SK-N-SH treated with all-trans-retinoic acid at 6 μM for 48 hours (cell line): ENCODE data around the gene SH2D2A.

Experiments used
- ATAC-seq: fragments of 200-7000 bp; cut with Tn5 transposase; 3 replicates; pipeline ENCODE4 v1.9.1; 2020; ENCODE audit warnings: mild to moderate bottlenecking, moderate library complexity
- ARNTL ChIP-seq: fragments of 450-650 bp; formaldehyde crosslinking; IDR thresholded peaks from 2 replicates; pipeline ENCODE4 v1.5.0; 2020; ENCODE audit warnings: low read depth, mild to moderate bottlenecking, moderate library complexity, borderline replicate concordance
- BACH2 ChIP-seq: fragments of 250-450 bp; sonication (Bioruptor Pico); IDR thresholded peaks from 2 replicates; pipeline ENCODE4 v1.9.0; 2021; ENCODE audit warnings: mild to moderate bottlenecking, borderline replicate concordance
- CSDC2 ChIP-seq: fragments of 250-450 bp; sonication (Bioruptor Pico); IDR thresholded peaks from 2 replicates; pipeline ENCODE4 v1.5.0; 2020; ENCODE audit warnings: mild to moderate bottlenecking, moderate library complexity
- ESRRG ChIP-seq: fragments of 250-450 bp; sonication (Bioruptor Pico); IDR thresholded peaks from 2 replicates; pipeline ENCODE4 v1.6.1; 2021; ENCODE audit warnings: mild to moderate bottlenecking
- ISL1 ChIP-seq: fragments of 250-450 bp; sonication (Bioruptor Pico); IDR thresholded peaks from 2 replicates; pipeline ENCODE4 v2.1.2; 2022; ENCODE audit warnings: mild to moderate bottlenecking, moderate library complexity
- OSR1 ChIP-seq: fragments of 250-450 bp; sonication (Bioruptor Pico); IDR thresholded peaks from 2 replicates; pipeline ENCODE4 v1.8.0; 2022; ENCODE audit warnings: moderate library complexity, mild to moderate bottlenecking, inconsistent platforms
- PPARA ChIP-seq: fragments of 250-450 bp; sonication (Bioruptor Pico); IDR thresholded peaks from 2 replicates; pipeline ENCODE4 v1.5.0; 2020; ENCODE audit warnings: mild to moderate bottlenecking, borderline replicate concordance
- RARB ChIP-seq: fragments of 250-450 bp; sonication (Bioruptor Pico); IDR thresholded peaks from 2 replicates; pipeline ENCODE4 v1.8.0; 2021; ENCODE audit warnings: mild to moderate bottlenecking, moderate library complexity
- SNAI2 ChIP-seq: fragments of 250-450 bp; sonication (Bioruptor Pico); IDR thresholded peaks from 2 replicates; pipeline ENCODE4 v1.5.0; 2020; ENCODE audit warnings: mild to moderate bottlenecking, moderate library complexity
- TCF4 ChIP-seq: fragments of 250-450 bp; sonication (Bioruptor Pico); IDR thresholded peaks from 2 replicates; pipeline ENCODE4 v1.8.0; 2021; ENCODE audit warnings: mild to moderate bottlenecking, moderate library complexity, borderline replicate concordance
- ZC3H10 ChIP-seq: fragments of 250-450 bp; sonication (Bioruptor Pico); IDR thresholded peaks from 2 replicates; pipeline ENCODE4 v1.5.1; 2021; ENCODE audit warnings: mild to moderate bottlenecking, moderate library complexity
- ZFP3 ChIP-seq: fragments of 250-450 bp; sonication (Bioruptor Pico); IDR thresholded peaks from 2 replicates; pipeline ENCODE4 v1.5.0; 2020; ENCODE audit warnings: mild to moderate bottlenecking, moderate library complexity
- ZFP30 ChIP-seq: fragments of 450-650 bp; formaldehyde crosslinking; IDR thresholded peaks from 2 replicates; pipeline ENCODE4 v1.5.0; 2022; ENCODE audit warnings: mild to moderate bottlenecking, moderate library complexity
- ZNF565 ChIP-seq: fragments of 450-650 bp; formaldehyde crosslinking; conservative IDR thresholded peaks from 2 replicates; pipeline ENCODE4 v1.5.0; 2020; ENCODE audit warnings: low read depth, mild to moderate bottlenecking, moderate library complexity
- ZNF8 ChIP-seq: fragments of 450-650 bp; formaldehyde crosslinking; IDR thresholded peaks from 2 replicates; pipeline ENCODE4 v1.5.0; 2020; ENCODE audit warnings: mild to moderate bottlenecking, moderate library complexity
- TF ChIP-seq, protein P1 (sequence below): fragments of 250-450 bp; sonication (Bioruptor Pico); IDR thresholded peaks from 2 replicates; pipeline ENCODE4 v1.5.1; 2021; ENCODE audit warnings: mild to moderate bottlenecking, moderate library complexity
- TF ChIP-seq, protein P2 (sequence below): fragments of 250-450 bp; sonication (Bioruptor Pico); IDR thresholded peaks from 2 replicates; pipeline ENCODE4 v1.8.0; 2020; ENCODE audit warnings: mild to moderate bottlenecking, moderate library complexity, borderline replicate concordance
- TF ChIP-seq, protein P3 (sequence below): fragments of 250-450 bp; sonication (Bioruptor Pico); IDR thresholded peaks from 2 replicates; pipeline ENCODE4 v1.8.0; 2021; ENCODE audit warnings: low read depth, mild to moderate bottlenecking, moderate library complexity, borderline replicate concordance
- TF ChIP-seq, protein P4 (sequence below): fragments of 250-450 bp; sonication (Bioruptor Pico); IDR thresholded peaks from 2 replicates; pipeline ENCODE4 v1.5.0; 2020; ENCODE audit warnings: mild to moderate bottlenecking, moderate library complexity

Gene SH2D2A

DNA sequence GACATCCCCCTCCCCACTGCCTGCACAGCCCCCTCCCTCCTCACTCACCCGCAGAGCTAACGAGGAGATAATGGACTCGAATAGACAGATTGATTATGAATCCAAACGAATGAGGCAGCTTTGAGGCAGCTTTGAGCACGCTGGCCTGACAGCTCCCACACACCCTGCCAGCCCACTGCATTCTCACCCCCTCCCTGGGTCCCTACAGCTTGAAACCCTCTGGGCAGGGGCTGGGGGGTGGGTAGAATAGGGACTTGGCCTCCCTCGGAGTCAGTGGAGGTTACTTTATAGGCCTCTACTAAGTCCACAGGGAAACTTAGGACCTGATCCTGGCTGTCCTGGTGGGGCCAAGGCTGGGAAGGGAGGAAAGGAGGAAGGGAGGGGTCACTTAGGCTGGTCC is 45.9 kb upstream of the SH2D2A start:
- TF ChIP-seq CSDC2 (CRISPR knock-in tag) (no peak), BACH2 (no peak), SNAI2 (no peak), ZFP30 (CRISPR knock-in tag) (no peak), ESRRG (CRISPR knock-in tag) (no peak), ZC3H10 (CRISPR knock-in tag) (no peak), ZNF8 (CRISPR knock-in tag) (no peak), PPARA (CRISPR knock-in tag) (no peak), ZFP3 (CRISPR knock-in tag) (no peak), TCF4 (CRISPR knock-in tag) (no peak), ARNTL (no peak), ISL1 (CRISPR knock-in tag) (no peak), OSR1 (CRISPR knock-in tag) (no peak), ZNF565 (CRISPR knock-in tag) (no peak)
- TF ChIP-seq, protein P1, sequence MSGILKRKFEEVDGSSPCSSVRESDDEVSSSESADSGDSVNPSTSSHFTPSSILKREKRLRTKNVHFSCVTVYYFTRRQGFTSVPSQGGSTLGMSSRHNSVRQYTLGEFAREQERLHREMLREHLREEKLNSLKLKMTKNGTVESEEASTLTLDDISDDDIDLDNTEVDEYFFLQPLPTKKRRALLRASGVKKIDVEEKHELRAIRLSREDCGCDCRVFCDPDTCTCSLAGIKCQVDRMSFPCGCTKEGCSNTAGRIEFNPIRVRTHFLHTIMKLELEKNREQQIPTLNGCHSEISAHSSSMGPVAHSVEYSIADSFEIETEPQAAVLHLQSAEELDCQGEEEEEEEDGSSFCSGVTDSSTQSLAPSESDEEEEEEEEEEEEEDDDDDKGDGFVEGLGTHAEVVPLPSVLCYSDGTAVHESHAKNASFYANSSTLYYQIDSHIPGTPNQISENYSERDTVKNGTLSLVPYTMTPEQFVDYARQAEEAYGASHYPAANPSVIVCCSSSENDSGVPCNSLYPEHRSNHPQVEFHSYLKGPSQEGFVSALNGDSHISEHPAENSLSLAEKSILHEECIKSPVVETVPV (CRISPR knock-in tag) = no peak
- TF ChIP-seq, protein P2, sequence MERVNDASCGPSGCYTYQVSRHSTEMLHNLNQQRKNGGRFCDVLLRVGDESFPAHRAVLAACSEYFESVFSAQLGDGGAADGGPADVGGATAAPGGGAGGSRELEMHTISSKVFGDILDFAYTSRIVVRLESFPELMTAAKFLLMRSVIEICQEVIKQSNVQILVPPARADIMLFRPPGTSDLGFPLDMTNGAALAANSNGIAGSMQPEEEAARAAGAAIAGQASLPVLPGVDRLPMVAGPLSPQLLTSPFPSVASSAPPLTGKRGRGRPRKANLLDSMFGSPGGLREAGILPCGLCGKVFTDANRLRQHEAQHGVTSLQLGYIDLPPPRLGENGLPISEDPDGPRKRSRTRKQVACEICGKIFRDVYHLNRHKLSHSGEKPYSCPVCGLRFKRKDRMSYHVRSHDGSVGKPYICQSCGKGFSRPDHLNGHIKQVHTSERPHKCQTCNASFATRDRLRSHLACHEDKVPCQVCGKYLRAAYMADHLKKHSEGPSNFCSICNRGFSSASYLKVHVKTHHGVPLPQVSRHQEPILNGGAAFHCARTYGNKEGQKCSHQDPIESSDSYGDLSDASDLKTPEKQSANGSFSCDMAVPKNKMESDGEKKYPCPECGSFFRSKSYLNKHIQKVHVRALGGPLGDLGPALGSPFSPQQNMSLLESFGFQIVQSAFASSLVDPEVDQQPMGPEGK (CRISPR knock-in tag) = no peak
- TF ChIP-seq, protein P3, sequence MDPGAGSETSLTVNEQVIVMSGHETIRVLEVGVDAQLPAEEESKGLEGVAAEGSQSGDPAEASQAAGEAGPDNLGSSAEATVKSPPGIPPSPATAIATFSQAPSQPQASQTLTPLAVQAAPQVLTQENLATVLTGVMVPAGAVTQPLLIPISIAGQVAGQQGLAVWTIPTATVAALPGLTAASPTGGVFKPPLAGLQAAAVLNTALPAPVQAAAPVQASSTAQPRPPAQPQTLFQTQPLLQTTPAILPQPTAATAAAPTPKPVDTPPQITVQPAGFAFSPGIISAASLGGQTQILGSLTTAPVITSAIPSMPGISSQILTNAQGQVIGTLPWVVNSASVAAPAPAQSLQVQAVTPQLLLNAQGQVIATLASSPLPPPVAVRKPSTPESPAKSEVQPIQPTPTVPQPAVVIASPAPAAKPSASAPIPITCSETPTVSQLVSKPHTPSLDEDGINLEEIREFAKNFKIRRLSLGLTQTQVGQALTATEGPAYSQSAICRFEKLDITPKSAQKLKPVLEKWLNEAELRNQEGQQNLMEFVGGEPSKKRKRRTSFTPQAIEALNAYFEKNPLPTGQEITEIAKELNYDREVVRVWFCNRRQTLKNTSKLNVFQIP = no peak
- ATAC-seq = no peak

DNA sequence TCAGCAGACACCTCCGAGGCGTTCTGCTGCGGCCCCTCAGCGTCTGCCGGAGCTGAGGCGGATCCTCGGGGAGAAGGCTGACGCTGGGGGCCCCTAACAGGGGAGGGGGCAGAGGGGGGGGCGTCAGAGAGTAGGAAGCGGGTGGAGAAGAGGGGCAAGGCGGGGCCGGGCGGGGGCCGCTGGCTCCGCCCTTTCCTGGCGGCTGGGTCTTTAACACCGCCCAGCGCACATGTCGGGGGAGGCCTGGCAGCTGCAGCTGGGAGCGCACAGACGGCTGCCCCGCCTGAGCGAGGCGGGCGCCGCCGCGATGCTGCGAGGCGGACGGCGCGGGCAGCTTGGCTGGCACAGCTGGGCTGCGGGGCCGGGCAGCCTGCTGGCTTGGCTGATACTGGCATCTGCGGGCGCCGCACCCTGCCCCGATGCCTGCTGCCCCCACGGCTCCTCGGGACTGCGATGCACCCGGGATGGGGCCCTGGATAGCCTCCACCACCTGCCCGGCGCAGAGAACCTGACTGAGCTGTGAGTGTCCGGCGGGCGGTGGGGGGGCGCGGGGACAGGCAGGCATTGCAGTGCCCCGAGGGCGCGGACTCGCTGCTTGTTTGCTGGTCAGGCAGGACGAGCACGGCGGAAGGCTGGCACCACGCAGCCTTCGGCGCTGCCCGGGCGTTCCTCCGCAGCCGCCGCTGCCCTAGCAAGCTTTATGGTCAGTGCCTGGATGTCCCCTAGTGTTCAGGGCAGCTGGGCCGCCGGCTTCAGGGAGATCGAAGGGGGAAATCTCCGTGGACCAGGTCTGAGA is 44.2 kb upstream of the SH2D2A start, which contains the start of gene NTRK1:
Gene NTRK1 (plus strand): TSS at position 238 of the 796 bp plus-strand sequence. CDS start 70 bp downstream, at position 308.
- TF ChIP-seq, protein P3 = no peak
- peak; percentile 63 for ATAC-seq

GRCh38 chr1:156860113-156860627 is 43.5 kb upstream of the SH2D2A start:
- TF ChIP-seq CSDC2 (CRISPR knock-in tag) (no peak), RARB (CRISPR knock-in tag) (no peak)
- TF ChIP-seq, protein P2 (CRISPR knock-in tag) = peak; percentile 75; the same call in 1 of the 2 replicates
- TF ChIP-seq, protein P4, sequence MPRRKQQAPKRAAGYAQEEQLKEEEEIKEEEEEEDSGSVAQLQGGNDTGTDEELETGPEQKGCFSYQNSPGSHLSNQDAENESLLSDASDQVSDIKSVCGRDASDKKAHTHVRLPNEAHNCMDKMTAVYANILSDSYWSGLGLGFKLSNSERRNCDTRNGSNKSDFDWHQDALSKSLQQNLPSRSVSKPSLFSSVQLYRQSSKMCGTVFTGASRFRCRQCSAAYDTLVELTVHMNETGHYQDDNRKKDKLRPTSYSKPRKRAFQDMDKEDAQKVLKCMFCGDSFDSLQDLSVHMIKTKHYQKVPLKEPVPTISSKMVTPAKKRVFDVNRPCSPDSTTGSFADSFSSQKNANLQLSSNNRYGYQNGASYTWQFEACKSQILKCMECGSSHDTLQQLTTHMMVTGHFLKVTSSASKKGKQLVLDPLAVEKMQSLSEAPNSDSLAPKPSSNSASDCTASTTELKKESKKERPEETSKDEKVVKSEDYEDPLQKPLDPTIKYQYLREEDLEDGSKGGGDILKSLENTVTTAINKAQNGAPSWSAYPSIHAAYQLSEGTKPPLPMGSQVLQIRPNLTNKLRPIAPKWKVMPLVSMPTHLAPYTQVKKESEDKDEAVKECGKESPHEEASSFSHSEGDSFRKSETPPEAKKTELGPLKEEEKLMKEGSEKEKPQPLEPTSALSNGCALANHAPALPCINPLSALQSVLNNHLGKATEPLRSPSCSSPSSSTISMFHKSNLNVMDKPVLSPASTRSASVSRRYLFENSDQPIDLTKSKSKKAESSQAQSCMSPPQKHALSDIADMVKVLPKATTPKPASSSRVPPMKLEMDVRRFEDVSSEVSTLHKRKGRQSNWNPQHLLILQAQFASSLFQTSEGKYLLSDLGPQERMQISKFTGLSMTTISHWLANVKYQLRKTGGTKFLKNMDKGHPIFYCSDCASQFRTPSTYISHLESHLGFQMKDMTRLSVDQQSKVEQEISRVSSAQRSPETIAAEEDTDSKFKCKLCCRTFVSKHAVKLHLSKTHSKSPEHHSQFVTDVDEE (CRISPR knock-in tag) = no peak
- peak; percentile 82 for ATAC-seq
